Endothelial cell of umbilical vein (primary cell): ENCODE measurements around the gene HGF. TPM values are rescaled to one million over a fixed set of nuclear protein-coding genes. Genes with fewer than 3 reads are reported as not detected.

Experiments used
- BruUV-seq: library from RNA; stranded (reverse); fragments of 400-500 nt; replicated peaks from 2 replicates; lab custom pipeline; 2021; lab: Mats Ljungman, UMichigan
- CTCF ChIA-PET: fragments of 300-600, 350-600 bp; sonication (Branson Sonifier 250); formaldehyde crosslinking; loops from one replicate; lab custom pipeline; 2021; ENCODE audit warnings: antibody characterized with exemption, inconsistent platforms; lab: Charles Lee
- POLR2A ChIA-PET: fragments of 300-600, 350-600 bp; sonication (Branson Sonifier 250); formaldehyde crosslinking; loops from one replicate; lab custom pipeline; 2021; ENCODE audit warnings: antibody characterized with exemption, inconsistent platforms; lab: Charles Lee
- DNase-seq: peaks from one replicate; pipeline ENCODE4 v3.0.0-alpha.2; 2011; ENCODE audit warnings: low read depth, low spot score
- FAIRE-seq: peaks from 2 replicates; lab custom pipeline; 2011; peaks lifted over from hg19 to GRCh38; lab: Jason Lieb, UNC
- H2AFZ ChIP-seq: 2 replicates; pipeline ENCODE4 v1.6.0; 2012; ENCODE audit warnings: low read depth, low read length, control low read depth, inconsistent platforms
- H3K27ac ChIP-seq: 2 replicates; pipeline ENCODE4 v1.5.1; 2011; ENCODE audit warnings: low read depth, mild to moderate bottlenecking, control low read depth, low read length, moderate library complexity; ENCODE audit not compliant: insufficient read depth
- H3K27me3 ChIP-seq, 2 experiments: 2 replicates each; pipeline versions ENCODE4 v1.6.0 to v1.6.1; 2011; ENCODE audit warnings: low read length in 2 of 2, mixed read lengths in 1 of 2; ENCODE audit not compliant: control insufficient read depth in 2 of 2, insufficient read depth in 2 of 2
- H3K36me3 ChIP-seq, 2 experiments: 2 replicates in 1 of 2; 3 replicates in 1 of 2; pipeline ENCODE4 v1.5.1; 2011; ENCODE audit warnings: low read length in 2 of 2, mild to moderate bottlenecking in 1 of 2, moderate library complexity in 1 of 2; ENCODE audit not compliant: control insufficient read depth in 2 of 2, insufficient read depth in 2 of 2; ENCODE audit errors: extremely low read depth in 1 of 2
- H3K4me1 ChIP-seq: 3 replicates; pipeline ENCODE4 v1.5.1; 2011; ENCODE audit warnings: mild to moderate bottlenecking, low read length; ENCODE audit not compliant: control insufficient read depth, insufficient read depth; ENCODE audit errors: extremely low read depth
- H3K4me2 ChIP-seq: 2 replicates; pipeline ENCODE4 v1.6.1; 2011; ENCODE audit warnings: low read length, control low read depth, mixed read lengths; ENCODE audit not compliant: insufficient read depth
- H3K4me3 ChIP-seq, 3 experiments: fragments of 200-600 bp in 1 of 3; sonication (generic), shearing (Covaris generic) in 1 of 3; replicated peaks in 1 of 3; 2 replicates each; pipeline ENCODE4 v1.5.1; 2011 to 2016; ENCODE audit warnings: control low read depth in 3 of 3, low read length in 3 of 3, mild to moderate bottlenecking in 2 of 3, inconsistent platforms in 1 of 3, low read depth in 1 of 3, moderate library complexity in 1 of 3; ENCODE audit not compliant: insufficient read depth in 1 of 3
- H3K79me2 ChIP-seq: 2 replicates; pipeline ENCODE4 v1.6.0; 2012; ENCODE audit warnings: low read length, inconsistent platforms; ENCODE audit not compliant: control insufficient read depth, insufficient read depth
- H3K9ac ChIP-seq: replicated peaks from 2 replicates; pipeline ENCODE3; 2011; ENCODE audit warnings: low read length, control low read depth; ENCODE audit not compliant: insufficient read depth; ENCODE audit errors: extremely low read depth
- H3K9me1 ChIP-seq: replicated peaks from 3 replicates; pipeline ENCODE4 v1.6.0; 2011; ENCODE audit warnings: mild to moderate bottlenecking, low read length; ENCODE audit not compliant: control insufficient read depth, insufficient read depth; ENCODE audit errors: extremely low read depth
- H3K9me3 ChIP-seq: replicated peaks from 2 replicates; pipeline ENCODE4 v1.5.1; 2012; ENCODE audit warnings: low read length, inconsistent platforms; ENCODE audit not compliant: control insufficient read depth, insufficient read depth
- H4K20me1 ChIP-seq: replicated peaks from 2 replicates; pipeline ENCODE3; 2011; ENCODE audit warnings: mild to moderate bottlenecking, low read length; ENCODE audit not compliant: control insufficient read depth, insufficient read depth; ENCODE audit errors: extremely low read depth
- EZH2 ChIP-seq: IDR thresholded peaks from 2 replicates; pipeline ENCODE4 v1.6.1; 2012; ENCODE audit warnings: borderline replicate concordance, low read depth, mild to moderate bottlenecking, moderate library complexity, low read length, inconsistent platforms; ENCODE audit not compliant: severe bottlenecking
- FOS ChIP-seq: IDR thresholded peaks from 2 replicates; pipeline ENCODE4 v1.6.1; 2011; ENCODE audit warnings: mild to moderate bottlenecking, low read length, moderate library complexity, borderline replicate concordance; ENCODE audit not compliant: insufficient read depth
- GATA2 ChIP-seq: IDR thresholded peaks from 2 replicates; pipeline ENCODE4 v1.7.0; 2011; ENCODE audit warnings: low read depth, mild to moderate bottlenecking, moderate library complexity, mixed read lengths, low read length; ENCODE audit not compliant: insufficient read length, insufficient read depth
- JUN ChIP-seq: IDR thresholded peaks from 2 replicates; pipeline ENCODE4 v1.6.1; 2011; ENCODE audit warnings: borderline replicate concordance, low read depth; ENCODE audit not compliant: insufficient read length, insufficient read depth
- MYC ChIP-seq: IDR thresholded peaks from one replicate; pipeline ENCODE4 v1.6.1; 2011; ENCODE audit warnings: mild to moderate bottlenecking, low read depth, low read length
- POLR2A ChIP-seq: IDR thresholded peaks from 2 replicates; pipeline ENCODE4 v1.6.1; 2012; ENCODE audit warnings: low read depth, mild to moderate bottlenecking, control low read depth, low read length
- POLR2AphosphoS5 ChIP-seq: IDR thresholded peaks from 2 replicates; pipeline ENCODE4 v1.6.1; 2012; ENCODE audit warnings: low read depth, mild to moderate bottlenecking, control low read depth, low read length, moderate library complexity; ENCODE audit not compliant: insufficient read depth
- dilution Hi-C: fragments of 300-500 bp; cut with MboI; formaldehyde crosslinking; loops from one replicate; pipeline ENCODE4 v1.15.0; 2019; ENCODE audit warnings: low sequenced_read_pairs; ENCODE audit not compliant: extremely low pct_ligation_motif_present
- intact Hi-C: fragments of 100-400 bp; cut with micrococcal nuclease; formaldehyde crosslinking; loops from one replicate; pipeline ENCODE4 v1.10.0; 2022
- polyA plus RNA-seq, 4 experiments: library from polyadenylated mRNA; depleted of rRNA in 3 of 4; stranded (reverse) in 3 of 4; unstranded in 1 of 4; fragments of >200 nt; gene quantifications; 2 replicates each; pipeline versions ENCODE4 v1.2.1 to v1.2.3, GENCODE V29; 2011 to 2012; ENCODE audit warnings: missing spikeins in 1 of 4
- total RNA-seq: library from RNA; stranded (reverse); gene quantifications from 2 replicates; pipeline ENCODE4 v1.2.3, GENCODE V29; 2021
- TF ChIP-seq, protein P1 (sequence below), 2 donors: IDR thresholded peaks; 1 replicate in 1 of 2; 2 replicates in 1 of 2; pipeline ENCODE4 v1.5.1; 2011; ENCODE audit warnings: low read length in 2 of 2, mild to moderate bottlenecking in 2 of 2, moderate library complexity in 2 of 2, control low read depth in 1 of 2, inconsistent platforms in 1 of 2, low read depth in 1 of 2; ENCODE audit not compliant: insufficient read depth in 1 of 2; ENCODE audit errors: extremely low read depth in 1 of 2
- TF ChIP-seq, protein P2 (sequence below): IDR thresholded peaks from 2 replicates; pipeline ENCODE4 v1.6.1; 2011; ENCODE audit not compliant: insufficient read depth, insufficient read length

Gene HGF
- total and polyA plus RNA-seq, 2 donors (not counting 3 experiments of a cell fraction or from before 2014, with no cell fraction given), result 0.15 to 0.18 TPM

DNA sequence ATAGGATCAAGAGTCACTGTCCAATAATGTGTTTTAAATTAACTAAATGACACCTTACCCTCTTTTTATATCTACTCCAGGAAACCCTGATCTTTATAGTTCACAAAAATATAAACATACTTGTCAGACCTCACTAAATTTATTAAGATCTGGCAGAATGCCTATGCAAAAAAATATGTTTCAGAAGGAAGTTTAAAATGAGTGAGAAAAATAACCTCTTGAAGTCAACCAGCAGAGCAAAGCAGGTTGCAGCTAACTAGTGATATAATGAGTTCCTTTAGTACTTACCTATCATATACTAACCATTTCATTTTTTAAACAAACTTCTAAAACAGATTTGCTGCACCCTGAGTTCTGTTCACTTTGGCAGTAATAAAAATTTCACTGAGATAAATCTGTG, 14.0 kb upstream of the HGF start:
- no TSS peak for BruUV-seq
- FAIRE-seq, result no peak
- Histone ChIP-seq H3K4me3 (no peak overlapping the region), H3K36me3 (no peaks in the 10 kb centered on the region), H3K4me1 (no peaks in the 10 kb centered on the region), H4K20me1 (no peaks in the 10 kb centered on the region), H2AFZ (no peak overlapping the region), H3K79me2 (no peaks in the 10 kb centered on the region), H3K9ac (no peak overlapping the region), H3K9me3 (no peaks in the 10 kb centered on the region), H3K4me2 (no peak overlapping the region), H3K27me3 (no peaks in the 10 kb centered on the region), H3K9me1 (no peaks in the 10 kb centered on the region), H3K27ac (no peak overlapping the region)
- ChIA-PET CTCF (interaction anchor here (0.6 to 1.2 kb wide), 2 partner anchors 24 to 1298 kb away, joined by 3 read pairs; no protein-coding TSS in a partner anchor), POLR2A (no interaction called here)
- dilution Hi-C loops, result no loop called here
- TF ChIP-seq, protein P1, sequence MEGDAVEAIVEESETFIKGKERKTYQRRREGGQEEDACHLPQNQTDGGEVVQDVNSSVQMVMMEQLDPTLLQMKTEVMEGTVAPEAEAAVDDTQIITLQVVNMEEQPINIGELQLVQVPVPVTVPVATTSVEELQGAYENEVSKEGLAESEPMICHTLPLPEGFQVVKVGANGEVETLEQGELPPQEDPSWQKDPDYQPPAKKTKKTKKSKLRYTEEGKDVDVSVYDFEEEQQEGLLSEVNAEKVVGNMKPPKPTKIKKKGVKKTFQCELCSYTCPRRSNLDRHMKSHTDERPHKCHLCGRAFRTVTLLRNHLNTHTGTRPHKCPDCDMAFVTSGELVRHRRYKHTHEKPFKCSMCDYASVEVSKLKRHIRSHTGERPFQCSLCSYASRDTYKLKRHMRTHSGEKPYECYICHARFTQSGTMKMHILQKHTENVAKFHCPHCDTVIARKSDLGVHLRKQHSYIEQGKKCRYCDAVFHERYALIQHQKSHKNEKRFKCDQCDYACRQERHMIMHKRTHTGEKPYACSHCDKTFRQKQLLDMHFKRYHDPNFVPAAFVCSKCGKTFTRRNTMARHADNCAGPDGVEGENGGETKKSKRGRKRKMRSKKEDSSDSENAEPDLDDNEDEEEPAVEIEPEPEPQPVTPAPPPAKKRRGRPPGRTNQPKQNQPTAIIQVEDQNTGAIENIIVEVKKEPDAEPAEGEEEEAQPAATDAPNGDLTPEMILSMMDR (IDR thresholded peaks at IDR 0.05; ENCODE audit: extremely low read depth in 1 of 2, insufficient read depth in 1 of 2, low read depth in 1 of 2, low read length in 2 of 2), result no peak
- TF ChIP-seq POLR2A, result no peak
- no peak for TF ChIP-seq POLR2AphosphoS5
- DNase-seq, result peak; percentile 61
- intact Hi-C loops, result no loop called here

DNA sequence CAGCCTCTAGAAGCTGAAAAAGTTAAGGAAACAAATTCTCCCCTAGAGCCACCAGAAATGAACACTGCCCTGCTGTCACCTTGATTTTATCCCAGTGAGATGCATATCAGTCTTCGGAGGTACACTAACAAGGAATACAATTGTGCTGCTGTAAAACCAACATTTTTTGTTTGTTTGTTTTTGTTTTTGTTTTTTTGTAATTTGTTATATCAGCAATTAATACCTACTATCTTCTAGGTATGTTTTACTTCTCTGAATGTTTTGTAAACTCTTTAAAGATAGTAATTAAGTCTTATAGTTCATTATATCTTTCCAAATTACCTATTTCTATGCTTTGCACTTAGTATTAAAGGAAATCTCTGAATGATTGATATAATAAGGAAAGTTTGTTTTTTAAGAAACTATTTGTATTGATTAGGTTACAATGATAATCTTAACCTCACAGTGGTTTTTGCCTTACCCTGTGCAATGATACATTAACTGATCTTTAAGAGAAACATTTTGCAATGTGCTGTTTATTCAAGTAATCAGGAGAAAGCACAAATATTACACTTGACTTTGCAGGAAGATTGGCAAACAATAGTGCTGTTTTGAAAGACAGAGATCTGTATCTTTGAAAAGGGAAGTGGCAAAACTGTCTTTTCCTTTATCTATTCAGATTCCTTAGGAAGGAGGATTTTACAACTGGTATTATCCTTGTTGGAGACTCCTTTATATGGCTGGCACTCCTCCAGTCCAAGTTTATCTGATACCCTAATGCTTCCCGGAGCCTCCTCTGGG, 11.3 kb upstream of the HGF start:
- Histone ChIP-seq H3K27me3 (no peaks in the 10 kb centered on the region), H3K4me1 (no peaks in the 10 kb centered on the region), H2AFZ (no peak overlapping the region), H3K27ac (no peak overlapping the region), H3K79me2 (no peaks in the 10 kb centered on the region), H3K4me3 (no peak overlapping the region), H3K9ac (no peak overlapping the region), H3K9me1 (no peaks in the 10 kb centered on the region), H3K9me3 (no peaks in the 10 kb centered on the region), H4K20me1 (no peaks in the 10 kb centered on the region), H3K36me3 (no peaks in the 10 kb centered on the region), H3K4me2 (no peak overlapping the region)
- dilution Hi-C loops, result no loop called here
- DNase-seq (no peak), FAIRE-seq (no peak)
- CTCF ChIA-PET, result no interaction called here
- BruUV-seq, result no TSS peak
- intact Hi-C loops, result no loop called here
- TF ChIP-seq MYC, result no peak
- no peak for TF ChIP-seq FOS
- no peak for TF ChIP-seq POLR2AphosphoS5
- TF ChIP-seq GATA2, result no peak
- TF ChIP-seq, protein P1 (IDR thresholded peaks at IDR 0.05; ENCODE audit: extremely low read depth in 1 of 2, insufficient read depth in 1 of 2, low read depth in 1 of 2, low read length in 2 of 2), result no peak
- TF ChIP-seq POLR2A, result no peak
- TF ChIP-seq EZH2, result no peak
- TF ChIP-seq, protein P2, sequence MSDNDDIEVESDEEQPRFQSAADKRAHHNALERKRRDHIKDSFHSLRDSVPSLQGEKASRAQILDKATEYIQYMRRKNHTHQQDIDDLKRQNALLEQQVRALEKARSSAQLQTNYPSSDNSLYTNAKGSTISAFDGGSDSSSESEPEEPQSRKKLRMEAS, result no peak
- TF ChIP-seq JUN, result no peak
- POLR2A ChIA-PET, result no interaction called here
